H1 (cell line): Measurements from ENCODE around the gene FIG4. TPM values are rescaled to one million over a fixed set of nuclear protein-coding genes. Genes with fewer than 3 reads are reported as not detected.

Experiments
- CTCF ChIA-PET: fragments of 300-600 bp; sonication (Branson Sonifier 250); formaldehyde crosslinking; loops from one replicate; lab custom pipeline; 2021; ENCODE audit not compliant: partially characterized antibody; lab: Charles Lee
- POLR2A ChIA-PET: fragments of 300-600 bp; sonication (Branson Sonifier 250); formaldehyde crosslinking; loops from one replicate; lab custom pipeline; 2021; ENCODE audit warnings: inconsistent platforms; ENCODE audit not compliant: partially characterized antibody; lab: Charles Lee
- DNase-seq, 2 experiments: peaks; one replicate each; pipeline versions ENCODE4 v3.0.0 to v3.0.0-alpha.2; 2010 to 2022; ENCODE audit warnings: low spot score in 2 of 2, low read depth in 1 of 2, mixed read lengths in 1 of 2
- FAIRE-seq: peaks from 2 replicates; lab custom pipeline; 2011; peaks lifted over from hg19 to GRCh38; lab: Jason Lieb, UNC
- H2AFZ ChIP-seq: 2 replicates; pipeline ENCODE4 v1.8.1; 2012; ENCODE audit warnings: low read length, inconsistent platforms
- H2AK5ac ChIP-seq: 2 replicates; pipeline ENCODE4 v1.6.1; 2013; ENCODE audit warnings: low read depth, low read length
- H2BK120ac ChIP-seq: replicated peaks from 2 replicates; pipeline ENCODE3; 2013; ENCODE audit warnings: low read depth, low read length, inconsistent platforms
- H2BK12ac ChIP-seq: 2 replicates; pipeline ENCODE4 v1.6.1; 2013; ENCODE audit warnings: low read depth, low read length
- H2BK15ac ChIP-seq: 2 replicates; pipeline ENCODE4 v1.6.1; 2013; ENCODE audit warnings: low read length
- H2BK20ac ChIP-seq: 2 replicates; pipeline ENCODE4 v1.6.1; 2013; ENCODE audit warnings: low read length
- H2BK5ac ChIP-seq: 2 replicates; pipeline ENCODE4 v1.6.1; 2013; ENCODE audit warnings: low read depth, low read length
- H3K14ac ChIP-seq: 2 replicates; pipeline ENCODE4 v1.6.1; 2013; ENCODE audit warnings: inconsistent platforms; ENCODE audit not compliant: insufficient read length
- H3K18ac ChIP-seq: 2 replicates; pipeline ENCODE4 v1.6.1; 2013; ENCODE audit warnings: low read length; ENCODE audit errors: extremely low read depth
- H3K23ac ChIP-seq: 2 replicates; pipeline ENCODE4 v1.6.1; 2013; ENCODE audit warnings: inconsistent platforms; ENCODE audit not compliant: insufficient read length
- H3K23me2 ChIP-seq: 2 replicates; pipeline ENCODE4 v1.6.1; 2013; ENCODE audit warnings: low read depth, low read length
- H3K27ac ChIP-seq: 2 replicates; pipeline ENCODE4 v1.6.1; 2011; ENCODE audit warnings: low read depth, low read length, inconsistent platforms
- H3K27me3 ChIP-seq, 4 experiments: replicated peaks in 1 of 4; 1 replicate in 1 of 4; 2 replicates in 3 of 4; pipeline versions ENCODE4 v1.6.1 to v1.8.1; 2011 to 2013; ENCODE audit warnings: low read length in 3 of 4, mild to moderate bottlenecking in 3 of 4, inconsistent platforms in 2 of 4, mixed read lengths in 2 of 4, moderate library complexity in 1 of 4; ENCODE audit not compliant: control insufficient read depth in 3 of 4, insufficient read depth in 3 of 4; ENCODE audit errors: extremely low read depth in 1 of 4
- H3K36me3 ChIP-seq, 4 experiments: 2 replicates each; pipeline versions ENCODE4 v1.6.1 to v1.8.1; 2011 to 2013; ENCODE audit warnings: mild to moderate bottlenecking in 4 of 4, low read length in 3 of 4, moderate library complexity in 2 of 4, control low read depth in 1 of 4, inconsistent platforms in 1 of 4; ENCODE audit not compliant: insufficient read depth in 4 of 4, control insufficient read depth in 2 of 4
- H3K4ac ChIP-seq: replicated peaks from 2 replicates; pipeline ENCODE3; 2013; ENCODE audit warnings: low read length, low read depth, mixed read lengths, inconsistent platforms; ENCODE audit not compliant: insufficient read length
- H3K4me1 ChIP-seq, 4 experiments: replicated peaks in 1 of 4; 1 replicate in 1 of 4; 2 replicates in 3 of 4; pipeline versions ENCODE4 v1.6.1 to v1.8.1; 2011 to 2013; ENCODE audit warnings: low read length in 3 of 4, inconsistent platforms in 2 of 4, mixed read lengths in 1 of 4; ENCODE audit not compliant: insufficient read depth in 4 of 4, control insufficient read depth in 3 of 4
- H3K4me2 ChIP-seq, 2 experiments: 2 replicates each; pipeline versions ENCODE4 v1.6.1 to v1.8.1; 2011 to 2013; ENCODE audit warnings: low read depth in 2 of 2, low read length in 2 of 2, control low read depth in 1 of 2, inconsistent platforms in 1 of 2, mild to moderate bottlenecking in 1 of 2; ENCODE audit not compliant: insufficient read depth in 1 of 2
- H3K4me3 ChIP-seq, 4 experiments: fragments of 200-600, 300-600 bp in 1 of 4; sonication (generic), shearing (Covaris generic), sonication (Bioruptor Twin) in 1 of 4; 2 replicates each; pipeline versions ENCODE4 v1.5.1 to v1.8.1; 2011 to 2016; ENCODE audit warnings: low read length in 4 of 4, low read depth in 3 of 4, control low read depth in 2 of 4, inconsistent platforms in 2 of 4, mild to moderate bottlenecking in 2 of 4, mixed read lengths in 1 of 4, moderate library complexity in 1 of 4; ENCODE audit not compliant: insufficient read depth in 2 of 4; ENCODE audit errors: extremely low read depth in 1 of 4
- H3K56ac ChIP-seq: replicated peaks from 2 replicates; pipeline ENCODE3; 2013; ENCODE audit warnings: low read depth, mild to moderate bottlenecking, mixed read lengths, low read length, inconsistent platforms; ENCODE audit not compliant: insufficient read length
- H3K79me1 ChIP-seq: 2 replicates; pipeline ENCODE4 v1.6.1; 2013; ENCODE audit warnings: low read depth, low read length, control low read depth
- H3K79me2 ChIP-seq, 2 experiments: 2 replicates each; pipeline versions ENCODE4 v1.6.1 to v1.8.1; 2012 to 2013; ENCODE audit warnings: low read length in 2 of 2, mild to moderate bottlenecking in 2 of 2, inconsistent platforms in 1 of 2; ENCODE audit not compliant: insufficient read depth in 2 of 2, control insufficient read depth in 1 of 2
- H3K9ac ChIP-seq, 4 experiments: replicated peaks in 1 of 4; 1 replicate in 1 of 4; 2 replicates in 3 of 4; pipeline versions ENCODE4 v1.6.1 to v1.8.1; 2011 to 2013; ENCODE audit warnings: low read depth in 3 of 4, low read length in 3 of 4, control low read depth in 2 of 4, mild to moderate bottlenecking in 2 of 4, moderate library complexity in 2 of 4, inconsistent platforms in 1 of 4; ENCODE audit errors: extremely low read depth in 1 of 4
- H3K9me3 ChIP-seq, 2 experiments: 2 replicates each; pipeline versions ENCODE4 v1.6.1 to v1.8.1; 2012 to 2013; ENCODE audit warnings: mild to moderate bottlenecking in 2 of 2, moderate library complexity in 2 of 2, control low read depth in 1 of 2, inconsistent platforms in 1 of 2, low read depth in 1 of 2, low read length in 1 of 2, mixed read lengths in 1 of 2; ENCODE audit not compliant: insufficient read depth in 2 of 2
- H4K20me1 ChIP-seq, 2 experiments: replicated peaks in 1 of 2; 2 replicates each; pipeline versions ENCODE3 to v1.8.1; 2011 to 2013; ENCODE audit warnings: inconsistent platforms in 2 of 2, low read length in 2 of 2, mild to moderate bottlenecking in 1 of 2; ENCODE audit not compliant: insufficient read depth in 2 of 2, control insufficient read depth in 1 of 2
- H4K5ac ChIP-seq: 2 replicates; pipeline ENCODE4 v1.6.1; 2013; ENCODE audit warnings: low read length, low read depth, mixed read lengths, inconsistent platforms; ENCODE audit not compliant: insufficient read length
- H4K8ac ChIP-seq: 2 replicates; pipeline ENCODE4 v1.8.0; 2013; ENCODE audit warnings: mild to moderate bottlenecking, moderate library complexity, low read length, inconsistent platforms; ENCODE audit not compliant: insufficient read depth; ENCODE audit errors: extremely low read depth
- H4K91ac ChIP-seq: replicated peaks from 2 replicates; pipeline ENCODE3; 2013; ENCODE audit warnings: low read length, mixed read lengths, inconsistent platforms; ENCODE audit not compliant: insufficient read length
- ASH2L ChIP-seq: fragments of 200-600, 300-600 bp; sonication (generic); IDR thresholded peaks from one replicate; pipeline ENCODE4 v1.7.1; 2017; ENCODE audit warnings: low read length
- BCL11A ChIP-seq, 2 experiments: IDR thresholded peaks; one replicate each; pipeline ENCODE4 v1.6.1; 2011; ENCODE audit warnings: low read depth in 2 of 2, low read length in 2 of 2, mild to moderate bottlenecking in 2 of 2
- FOSL1 ChIP-seq: IDR thresholded peaks from 2 replicates; pipeline ENCODE4 v1.6.1; 2011; ENCODE audit warnings: mild to moderate bottlenecking, low read depth, low read length, moderate library complexity; ENCODE audit not compliant: insufficient read depth
- JUN ChIP-seq: IDR thresholded peaks from 2 replicates; pipeline ENCODE4 v1.6.1; 2011; ENCODE audit warnings: low read depth, mild to moderate bottlenecking, improper control_type of control experiment, low read length
- NANOG ChIP-seq: IDR thresholded peaks from 2 replicates; pipeline ENCODE4 v1.6.1; 2011; ENCODE audit warnings: low read length, low read depth, mild to moderate bottlenecking, inconsistent platforms; ENCODE audit not compliant: insufficient read depth, poor library complexity, severe bottlenecking
- SUZ12 ChIP-seq: fragments of 200-600 bp; sonication (generic); IDR thresholded peaks from 2 replicates; pipeline ENCODE4 v1.6.1; 2012; ENCODE audit warnings: mild to moderate bottlenecking, inconsistent platforms, low read length, moderate library complexity, mixed read lengths
- TBP ChIP-seq: IDR thresholded peaks from 2 replicates; pipeline ENCODE4 v1.6.1; 2011; ENCODE audit warnings: low read depth, low read length, improper control_type of control experiment
- TEAD4 ChIP-seq: IDR thresholded peaks from 2 replicates; pipeline ENCODE4 v1.6.1; 2012; ENCODE audit warnings: low read depth, low read length, inconsistent platforms, mixed read lengths
- YY1 ChIP-seq: IDR thresholded peaks from 2 replicates; pipeline ENCODE4 v1.6.1; 2011; ENCODE audit warnings: low read depth, mild to moderate bottlenecking, low read length
- ZNF274 ChIP-seq: IDR thresholded peaks from 2 replicates; pipeline ENCODE4 v1.7.0; 2012; ENCODE audit warnings: low read length, borderline replicate concordance; ENCODE audit errors: extremely low read depth
- WGBS, 2 experiments: shearing (Covaris generic) in 1 of 2; methylation state at CpG; one replicate each; pipeline versions ENCODE4 v1.1.6 to v1.1.7; 2013 to 2015; ENCODE audit warnings: low lambda C conversion rate in 2 of 2, mixed read lengths in 2 of 2, inconsistent platforms in 1 of 2, low coverage in 1 of 2, missing lambda C conversion rate in 1 of 2; ENCODE audit not compliant: insufficient replicate concordance in 2 of 2, insufficient coverage in 1 of 2, insufficient read length in 1 of 2; ENCODE audit errors: extremely low coverage in 1 of 2, missing lambda C conversion rate in 1 of 2; 5-methylcytosine and 5-hydroxymethylcytosine counted together
- polyA plus RNA-seq, 7 experiments: library from polyadenylated mRNA; depleted of rRNA in 3 of 7; stranded (reverse) in 5 of 7; unstranded in 2 of 7; fragments of >200 nt in 5 of 7; fragments of 200-250 nt in 2 of 7; gene quantifications; 1 replicate in 5 of 7; 2 replicates in 1 of 7; 4 replicates in 1 of 7; pipeline versions ENCODE4 v1.2.1 to v1.2.3, GENCODE V29; 2011 to 2013; ENCODE audit warnings: missing spikeins in 2 of 7, mixed read lengths in 2 of 7
- total RNA-seq: library from RNA; stranded (reverse); fragmentation: NEBNext Ultra II Directional; extraction: Animal tissue kit (Norgen Biotek cat#: 25700); gene quantifications from 2 replicates; pipeline ENCODE4 v1.2.1, GENCODE V29; 2021
- TF ChIP-seq, protein P1 (sequence below), 3 experiments: IDR thresholded peaks; 1 replicate in 2 of 3; 2 replicates in 1 of 3; pipeline versions ENCODE4 v1.5.1 to v1.6.1; 2011; ENCODE audit warnings: low read length in 3 of 3, mild to moderate bottlenecking in 3 of 3, inconsistent platforms in 2 of 3, low read depth in 1 of 3, moderate library complexity in 1 of 3; ENCODE audit not compliant: insufficient read depth in 1 of 3; ENCODE audit errors: control extremely low read depth in 1 of 3

FIG4 gene
- total and polyA plus RNA-seq, 2 of the 8 experiments (the other 6 are each of a cell fraction or from before 2014, with no cell fraction given) = 11.8 to 21.9 TPM

DNA sequence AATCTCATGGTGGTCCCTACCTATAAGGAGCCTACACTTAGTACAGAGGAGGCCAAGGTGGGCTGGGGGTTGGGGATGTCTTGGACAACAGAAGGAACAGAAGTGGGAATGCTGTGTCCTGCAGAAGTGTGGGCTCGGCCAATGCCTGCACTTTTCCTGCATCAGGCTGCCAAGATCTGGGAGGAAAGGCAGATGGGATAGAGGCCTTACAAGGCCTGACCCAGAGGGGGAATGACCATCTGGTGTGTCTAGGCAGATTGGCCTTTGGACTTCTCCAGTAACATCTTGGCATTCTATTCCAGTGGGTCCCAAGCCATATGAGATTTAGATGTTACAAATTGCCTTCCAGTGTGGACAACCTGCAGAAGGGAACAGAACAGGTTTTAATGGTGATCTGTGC lies 162.3 kb downstream of the FIG4 start:
- H4K91ac ChIP-seq = peak overlapping the region; percentile 83
- H3K4me3 ChIP-seq = no peak overlapping the region
- no peak for FAIRE-seq
- TF ChIP-seq BCL11A (IDR thresholded peaks at IDR 0.05; ENCODE audit: low read depth in 2 of 2, low read length in 2 of 2) (no peak), SUZ12 (no peak), FOSL1 (no peak), YY1 (no peak), JUN (no peak), ASH2L (no peak), TEAD4 (no peak), NANOG (no peak), ZNF274 (no peak), TBP (no peak)
- TF ChIP-seq, protein P1, sequence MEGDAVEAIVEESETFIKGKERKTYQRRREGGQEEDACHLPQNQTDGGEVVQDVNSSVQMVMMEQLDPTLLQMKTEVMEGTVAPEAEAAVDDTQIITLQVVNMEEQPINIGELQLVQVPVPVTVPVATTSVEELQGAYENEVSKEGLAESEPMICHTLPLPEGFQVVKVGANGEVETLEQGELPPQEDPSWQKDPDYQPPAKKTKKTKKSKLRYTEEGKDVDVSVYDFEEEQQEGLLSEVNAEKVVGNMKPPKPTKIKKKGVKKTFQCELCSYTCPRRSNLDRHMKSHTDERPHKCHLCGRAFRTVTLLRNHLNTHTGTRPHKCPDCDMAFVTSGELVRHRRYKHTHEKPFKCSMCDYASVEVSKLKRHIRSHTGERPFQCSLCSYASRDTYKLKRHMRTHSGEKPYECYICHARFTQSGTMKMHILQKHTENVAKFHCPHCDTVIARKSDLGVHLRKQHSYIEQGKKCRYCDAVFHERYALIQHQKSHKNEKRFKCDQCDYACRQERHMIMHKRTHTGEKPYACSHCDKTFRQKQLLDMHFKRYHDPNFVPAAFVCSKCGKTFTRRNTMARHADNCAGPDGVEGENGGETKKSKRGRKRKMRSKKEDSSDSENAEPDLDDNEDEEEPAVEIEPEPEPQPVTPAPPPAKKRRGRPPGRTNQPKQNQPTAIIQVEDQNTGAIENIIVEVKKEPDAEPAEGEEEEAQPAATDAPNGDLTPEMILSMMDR (IDR thresholded peaks at IDR 0.05; ENCODE audit: control extremely low read depth in 1 of 3, insufficient read depth in 1 of 3, low read depth in 1 of 3, low read length in 3 of 3) = no peak

More for the DNA sequence above, 162.3 kb downstream of the FIG4 start:
- Histone ChIP-seq H2BK12ac (peak overlapping the region; percentile 91; the same call in 1 of the 2 replicates), H3K79me1 (no peaks in the 10 kb centered on the region), H3K4ac (peak overlapping the region; percentile 86), H4K8ac (no peak overlapping the region), H2AFZ (no peak overlapping the region), H3K14ac (no peak overlapping the region), H2BK15ac (peak overlapping the region; percentile 6; the same call in 1 of the 2 replicates), H3K36me3 (no peaks in the 10 kb centered on the region), H3K4me2 (no peak overlapping the region), H4K20me1 (no peaks in the 10 kb centered on the region), H3K4me1 (peaks cover 0 to 6% (median 2%) of the 10 kb centered on the region in 4 experiments; a peak in 2 of 7 replicates), H3K9me3 (peaks cover 0 to 3% of the 10 kb centered on the region in 2 experiments; a peak in 1 of 4 replicates), H3K18ac (peak overlapping the region; percentile 64; the same call in 1 of the 2 replicates), H2BK5ac (peak overlapping the region; percentile 50; the same call in 1 of the 2 replicates), H3K27me3 (no peaks in the 10 kb centered on the region; a peak in 1 of 7 replicates), H3K27ac (no peak overlapping the region), H2BK20ac (peak overlapping the region; percentile 98), H3K23ac (no peak overlapping the region), H3K79me2 (no peaks in the 10 kb centered on the region), H4K5ac (no peak overlapping the region), H3K56ac (no peak overlapping the region), H2AK5ac (peak overlapping the region; percentile 42; the same call in 1 of the 2 replicates), H3K23me2 (no peaks in the 10 kb centered on the region), H2BK120ac (peak overlapping the region; percentile 95), H3K9ac (no peak overlapping the region)
- WGBS, 2 experiments = 77% methylated on average over 1 of the region's 1 CpG; no CpG with 5 or more reads in 1 of the 2 experiments
- CTCF ChIA-PET = interaction anchor here (1.5 kb wide), 1 partner anchor 12 kb away, joined by 3 read pairs; no protein-coding TSS in a partner anchor
- no peak for DNase-seq
- POLR2A ChIA-PET = no interaction called here
